MM.1S (cell line): ENCODE results near the gene CYTL1.

Source experiments
- CTCF ChIP-seq: fragments of 300-600 bp; sonication (generic); IDR thresholded peaks from 2 replicates; pipeline ENCODE4 v1.5.1; 2016; ENCODE audit warnings: antibody characterized with exemption, low read length, mixed read lengths
- EZH2 ChIP-seq: fragments of 300-600 bp; sonication (generic); optimal IDR thresholded peaks from 2 replicates; pipeline ENCODE3; 2017; ENCODE audit warnings: low read depth, mild to moderate bottlenecking, antibody characterized with exemption, low read length, mixed read lengths
- EZH2phosphoT487 ChIP-seq: fragments of 300-600 bp; sonication (generic); IDR thresholded peaks from 2 replicates; pipeline ENCODE4 v1.6.1; 2018; ENCODE audit warnings: antibody characterized with exemption, low read length

GRCh38 chr4:5020341-5020740 is 1.1 kb upstream of the CYTL1 start:
- TF ChIP-seq CTCF (no peak), EZH2 (no peak), EZH2phosphoT487 (no peak)
